Suprapubic skin (tissue), 3 donors: Measurements from ENCODE around the gene PISD.

Experiments
- POLR2A ChIP-seq, 2 donors: fragments of 450-650 bp; IDR thresholded peaks; one replicate each; pipeline ENCODE4 v1.6.1; 2017; ENCODE audit warnings: antibody characterized with exemption in 2 of 2, mild to moderate bottlenecking in 2 of 2, moderate library complexity in 2 of 2
- TF ChIP-seq, protein P1 (sequence below), 2 donors: fragments of 200-600 bp in 1 of 2; fragments of 450-650 bp in 1 of 2; sonication (generic) in 1 of 2; IDR thresholded peaks; one replicate each; pipeline ENCODE4 v1.5.1; 2016 to 2019; ENCODE audit warnings: antibody characterized with exemption in 2 of 2, mild to moderate bottlenecking in 1 of 2, moderate library complexity in 1 of 2

DNA sequence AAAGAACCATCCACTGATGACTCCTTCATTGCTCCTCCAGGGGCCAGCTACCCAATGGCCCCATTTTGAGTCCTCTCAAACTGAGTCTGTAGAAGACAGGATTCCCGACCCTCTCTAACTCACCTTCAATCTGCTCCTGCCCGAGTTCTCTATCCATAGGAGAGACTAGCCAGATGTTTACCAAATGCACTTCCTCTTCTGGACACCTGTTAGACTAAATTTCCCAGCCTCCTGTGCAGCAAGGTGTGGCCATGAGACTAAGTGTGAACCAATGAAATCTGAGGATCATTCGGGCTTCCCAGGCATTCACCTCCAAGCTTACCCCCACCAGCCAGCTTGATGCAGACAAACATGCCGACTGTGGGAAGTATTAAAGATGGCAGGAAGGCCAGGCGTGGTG, 7.6 kb downstream of the PISD start:
- TF ChIP-seq, protein P1, sequence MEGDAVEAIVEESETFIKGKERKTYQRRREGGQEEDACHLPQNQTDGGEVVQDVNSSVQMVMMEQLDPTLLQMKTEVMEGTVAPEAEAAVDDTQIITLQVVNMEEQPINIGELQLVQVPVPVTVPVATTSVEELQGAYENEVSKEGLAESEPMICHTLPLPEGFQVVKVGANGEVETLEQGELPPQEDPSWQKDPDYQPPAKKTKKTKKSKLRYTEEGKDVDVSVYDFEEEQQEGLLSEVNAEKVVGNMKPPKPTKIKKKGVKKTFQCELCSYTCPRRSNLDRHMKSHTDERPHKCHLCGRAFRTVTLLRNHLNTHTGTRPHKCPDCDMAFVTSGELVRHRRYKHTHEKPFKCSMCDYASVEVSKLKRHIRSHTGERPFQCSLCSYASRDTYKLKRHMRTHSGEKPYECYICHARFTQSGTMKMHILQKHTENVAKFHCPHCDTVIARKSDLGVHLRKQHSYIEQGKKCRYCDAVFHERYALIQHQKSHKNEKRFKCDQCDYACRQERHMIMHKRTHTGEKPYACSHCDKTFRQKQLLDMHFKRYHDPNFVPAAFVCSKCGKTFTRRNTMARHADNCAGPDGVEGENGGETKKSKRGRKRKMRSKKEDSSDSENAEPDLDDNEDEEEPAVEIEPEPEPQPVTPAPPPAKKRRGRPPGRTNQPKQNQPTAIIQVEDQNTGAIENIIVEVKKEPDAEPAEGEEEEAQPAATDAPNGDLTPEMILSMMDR (IDR thresholded peaks at IDR 0.05) = no peak
- TF ChIP-seq POLR2A (IDR thresholded peaks at IDR 0.05) = no peak
